Lower leg skin (tissue), 3 donors: ENCODE measurements around the gene SPPL3.

Source experiments
- CTCF ChIP-seq, 3 donors: fragments of 450-650 bp; IDR thresholded peaks; one replicate each; pipeline ENCODE4 v1.5.1; 2016; ENCODE audit warnings: antibody characterized with exemption in 3 of 3, mild to moderate bottlenecking in 3 of 3, moderate library complexity in 2 of 3
- POLR2A ChIP-seq, 2 donors: fragments of 450-650 bp; IDR thresholded peaks; one replicate each; pipeline ENCODE4 v1.6.1; 2016 to 2017; ENCODE audit warnings: antibody characterized with exemption in 2 of 2, mild to moderate bottlenecking in 1 of 2, moderate library complexity in 1 of 2

- TF ChIP-seq POLR2A (IDR thresholded peaks at IDR 0.05) (no peak), CTCF (IDR thresholded peaks at IDR 0.05) (no peak)
Observed at GRCh38 chr12:120790114-120790513, 114.0 kb downstream of the SPPL3 start.
